Transverse colon (tissue), 4 donors: ENCODE data around the gene ZBTB43.

ENCODE experiments used
- CTCF ChIP-seq, 5 experiments: fragments of 200-600 bp in 3 of 5; fragments of 450-650 bp in 2 of 5; sonication (generic) in 3 of 5; IDR thresholded peaks; 1 replicate in 2 of 5; 2 replicates in 3 of 5; pipeline ENCODE4 v1.5.1; 2016 to 2017; ENCODE audit warnings: antibody characterized with exemption in 5 of 5, inconsistent platforms in 3 of 5, mild to moderate bottlenecking in 2 of 5, moderate library complexity in 1 of 5
- EP300 ChIP-seq: sonication (generic); formaldehyde crosslinking; IDR thresholded peaks from one replicate; pipeline ENCODE4 v1.6.1; 2017; ENCODE audit warnings: antibody characterized with exemption, low read depth
- POLR2A ChIP-seq: fragments of 450-650 bp; IDR thresholded peaks from one replicate; pipeline ENCODE4 v1.6.1; 2016; ENCODE audit warnings: antibody characterized with exemption, mild to moderate bottlenecking, moderate library complexity
- POLR2AphosphoS5 ChIP-seq, 3 donors: sonication (generic); formaldehyde crosslinking; IDR thresholded peaks; one replicate each; pipeline ENCODE4 v1.6.1; 2016; ENCODE audit warnings: antibody characterized with exemption in 3 of 3

DNA sequence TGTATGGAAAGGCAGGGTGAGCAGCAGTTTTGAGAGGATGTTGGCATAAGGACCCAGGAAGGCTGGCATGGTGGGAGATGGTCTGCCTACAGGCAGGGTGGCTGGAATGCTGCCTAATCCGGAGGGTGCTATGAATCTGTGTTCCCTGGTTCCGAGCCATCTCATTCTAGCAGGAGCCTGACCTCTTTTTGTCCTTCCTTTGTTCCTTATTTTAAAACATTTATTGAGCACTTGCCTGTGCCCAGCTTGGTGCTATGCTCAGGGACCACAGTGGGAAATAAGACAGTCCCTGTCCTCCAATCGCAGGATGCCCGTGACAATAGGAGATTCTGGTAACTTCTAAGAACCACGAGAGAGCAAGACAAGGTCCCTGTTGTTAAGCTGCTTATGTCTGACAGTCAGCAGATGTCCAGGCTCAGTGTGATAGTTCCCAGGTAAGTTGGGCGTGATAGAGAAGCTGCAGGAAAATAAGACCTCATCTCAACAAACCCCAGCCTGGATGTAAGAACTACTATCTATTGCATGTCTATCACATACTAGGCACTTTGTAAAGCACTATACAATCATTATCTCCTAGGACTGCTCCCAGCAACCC, 46.5 kb downstream of the ZBTB43 start:
- TF ChIP-seq CTCF (IDR thresholded peaks at IDR 0.05) (no peak), POLR2A (no peak), EP300 (no peak), POLR2AphosphoS5 (IDR thresholded peaks at IDR 0.05) (no peak)
